ENCODE data around the gene FGR. TPM values are rescaled to one million over a fixed set of nuclear protein-coding genes. Genes with fewer than 3 reads are reported as not detected.

FGR gene
- total RNA-seq, 1 experiment from 2014 or later: not detected

GRCh38 chr1:27576806-27577227 is 58.2 kb downstream of the FGR start:
- no peak for DNase-seq (ENCODE audit: low read depth)
- in situ Hi-C loops (cut with HindIII; ENCODE audit: low pct_unique_long_range_greater_than_20kb, low sequenced_read_pairs): no loop called here

GRCh38 chr1:27575840-27576331 is 59.1 kb downstream of the FGR start:
- DNase-seq (ENCODE audit: low read depth): no peak
- in situ Hi-C loops (cut with HindIII; ENCODE audit: low pct_unique_long_range_greater_than_20kb, low sequenced_read_pairs): no loop called here

GRCh38 chr1:27574871-27575831 is 59.8 kb downstream of the FGR start:
- in situ Hi-C loops (cut with HindIII; ENCODE audit: low pct_unique_long_range_greater_than_20kb, low sequenced_read_pairs): no loop called here
- no peak for DNase-seq (ENCODE audit: low read depth)

- in situ Hi-C loops (cut with HindIII; ENCODE audit: low pct_unique_long_range_greater_than_20kb, low sequenced_read_pairs): no loop called here
Observed at GRCh38 chr1:27574001-27574781, 60.8 kb downstream of the FGR start.

GRCh38 chr1:27572679-27573426 is 62.1 kb downstream of the FGR start:
- in situ Hi-C loops (cut with HindIII; ENCODE audit: low pct_unique_long_range_greater_than_20kb, low sequenced_read_pairs): no loop called here
- no peak for DNase-seq (ENCODE audit: low read depth)

More at GRCh38 chr1:27574001-27574781, 60.8 kb downstream of the FGR start:
- DNase-seq (ENCODE audit: low read depth): no peak

GRCh38 chr1:27572019-27572678 is 62.8 kb downstream of the FGR start:
- in situ Hi-C loops (cut with HindIII; ENCODE audit: low pct_unique_long_range_greater_than_20kb, low sequenced_read_pairs): no loop called here
- no peak for DNase-seq (ENCODE audit: low read depth)

GRCh38 chr1:27571439-27572018 is 63.5 kb downstream of the FGR start:
- in situ Hi-C loops (cut with HindIII; ENCODE audit: low pct_unique_long_range_greater_than_20kb, low sequenced_read_pairs): no loop called here

GRCh38 chr1:27570784-27571183 is 64.2 kb downstream of the FGR start:
- no peak for DNase-seq (ENCODE audit: low read depth)
- in situ Hi-C loops (cut with HindIII; ENCODE audit: low pct_unique_long_range_greater_than_20kb, low sequenced_read_pairs): no loop called here

More at GRCh38 chr1:27571439-27572018, 63.5 kb downstream of the FGR start:
- DNase-seq (ENCODE audit: low read depth): no peak

GRCh38 chr1:27570356-27570755 is 64.6 kb downstream of the FGR start:
- no peak for DNase-seq (ENCODE audit: low read depth)
- in situ Hi-C loops (cut with HindIII; ENCODE audit: low pct_unique_long_range_greater_than_20kb, low sequenced_read_pairs): no loop called here

- in situ Hi-C loops (cut with HindIII; ENCODE audit: low pct_unique_long_range_greater_than_20kb, low sequenced_read_pairs): no loop called here
- DNase-seq (ENCODE audit: low read depth): no peak
Observed at GRCh38 chr1:27569506-27570291, 65.3 kb downstream of the FGR start.

- DNase-seq (ENCODE audit: low read depth): no peak
- in situ Hi-C loops (cut with HindIII; ENCODE audit: low pct_unique_long_range_greater_than_20kb, low sequenced_read_pairs): no loop called here
Observed at GRCh38 chr1:27569088-27569460, 65.9 kb downstream of the FGR start.

- peak; percentile 97 for DNase-seq (ENCODE audit: low read depth)
- in situ Hi-C loops (cut with HindIII; ENCODE audit: low pct_unique_long_range_greater_than_20kb, low sequenced_read_pairs): no loop called here
Observed at GRCh38 chr1:27568300-27569087, 66.5 kb downstream of the FGR start.

- no peak for DNase-seq (ENCODE audit: low read depth)
- in situ Hi-C loops (cut with HindIII; ENCODE audit: low pct_unique_long_range_greater_than_20kb, low sequenced_read_pairs): no loop called here
Observed at GRCh38 chr1:27567971-27568299, 67.0 kb downstream of the FGR start.

- in situ Hi-C loops (cut with HindIII; ENCODE audit: low pct_unique_long_range_greater_than_20kb, low sequenced_read_pairs): no loop called here
- DNase-seq (ENCODE audit: low read depth): no peak
Observed at GRCh38 chr1:27567146-27567526, 67.8 kb downstream of the FGR start.

GRCh38 chr1:27566462-27567145 is 68.4 kb downstream of the FGR start:
- in situ Hi-C loops (cut with HindIII; ENCODE audit: low pct_unique_long_range_greater_than_20kb, low sequenced_read_pairs): no loop called here
- DNase-seq (ENCODE audit: low read depth): no peak
